NT2/D1 (cell line): Measurements from ENCODE around the gene MGLL.
A peak's percentile ranks its signal among the peaks of the same experiment; 100 is the strongest.

Experiments
- DNase-seq: peaks from one replicate; pipeline ENCODE4 v3.0.0-alpha.2; 2011; ENCODE audit warnings: low read depth, low spot score
- H3K27me3 ChIP-seq: 2 replicates; pipeline ENCODE4 v1.6.0; 2011; ENCODE audit warnings: mild to moderate bottlenecking; ENCODE audit not compliant: insufficient read length, insufficient read depth
- H3K36me3 ChIP-seq: 2 replicates; pipeline ENCODE4 v1.6.1; 2011; ENCODE audit warnings: mild to moderate bottlenecking, low read length, mixed read lengths; ENCODE audit not compliant: insufficient read depth, insufficient read length
- H3K4me1 ChIP-seq: 2 replicates; pipeline ENCODE4 v1.5.1; 2011; ENCODE audit not compliant: insufficient read depth, insufficient read length
- H3K4me3 ChIP-seq: 2 replicates; pipeline ENCODE4 v1.5.1; 2011; ENCODE audit warnings: low read depth; ENCODE audit not compliant: insufficient read length
- H3K9ac ChIP-seq: 2 replicates; pipeline ENCODE4 v1.6.0; 2011; ENCODE audit warnings: low read depth; ENCODE audit not compliant: insufficient read length
- H3K9me3 ChIP-seq: 2 replicates; pipeline ENCODE4 v1.5.1; 2011; ENCODE audit warnings: mild to moderate bottlenecking, low read length; ENCODE audit not compliant: insufficient read depth
- SUZ12 ChIP-seq: IDR thresholded peaks from 2 replicates; pipeline ENCODE4 v1.6.1; 2011; ENCODE audit not compliant: insufficient read length, insufficient read depth; ENCODE audit errors: extremely low read depth
- YY1 ChIP-seq: IDR thresholded peaks from 2 replicates; pipeline ENCODE4 v1.6.1; 2011; ENCODE audit not compliant: insufficient read length, insufficient read depth
- ZNF274 ChIP-seq: IDR thresholded peaks from 2 replicates; pipeline ENCODE4 v1.6.1; 2011; ENCODE audit warnings: mild to moderate bottlenecking, low read depth, low read length

MGLL gene

DNA sequence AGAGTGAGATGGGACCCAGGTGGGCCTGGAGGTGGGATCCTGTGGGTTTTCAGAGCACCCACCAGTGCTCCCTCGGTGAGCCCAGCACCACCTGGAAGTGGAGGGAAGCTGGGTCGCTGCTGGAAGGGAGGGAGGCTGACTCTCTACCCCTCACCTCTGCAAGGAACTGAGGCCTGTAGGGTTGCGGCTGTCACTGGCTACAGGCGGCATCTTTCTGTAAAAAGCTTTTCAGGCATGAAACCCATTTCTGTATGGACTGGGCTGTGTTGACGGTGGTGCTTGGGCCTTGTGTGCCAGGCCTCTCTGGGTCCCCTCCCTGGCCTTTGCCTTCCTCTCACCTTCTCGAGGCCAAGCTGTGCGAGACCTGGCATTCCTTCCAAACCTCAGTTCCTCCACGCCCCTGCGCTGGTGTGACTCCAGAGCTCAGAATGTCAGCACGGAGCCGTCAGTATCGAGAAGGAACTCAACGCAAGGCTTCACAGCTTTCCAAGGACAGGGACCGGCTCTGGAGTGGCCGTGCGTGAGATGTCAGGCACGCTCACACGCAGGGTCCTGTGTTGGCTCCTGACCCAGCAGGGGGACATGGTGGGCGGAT lies 133.0 kb downstream of the MGLL start:
- TF ChIP-seq SUZ12 (no peak), ZNF274 (no peak), YY1 (no peak)
- H3K36me3 ChIP-seq, result no peaks in the 10 kb centered on the region
- peak overlapping the region; percentile 11 for H3K9ac ChIP-seq
- H3K4me3 ChIP-seq, result no peak overlapping the region
- H3K4me1 ChIP-seq, result peaks cover 28% of the 10 kb centered on the region
- DNase-seq, result no peak
- no peaks in the 10 kb centered on the region for H3K9me3 ChIP-seq
- H3K27me3 ChIP-seq, result no peaks in the 10 kb centered on the region

DNA sequence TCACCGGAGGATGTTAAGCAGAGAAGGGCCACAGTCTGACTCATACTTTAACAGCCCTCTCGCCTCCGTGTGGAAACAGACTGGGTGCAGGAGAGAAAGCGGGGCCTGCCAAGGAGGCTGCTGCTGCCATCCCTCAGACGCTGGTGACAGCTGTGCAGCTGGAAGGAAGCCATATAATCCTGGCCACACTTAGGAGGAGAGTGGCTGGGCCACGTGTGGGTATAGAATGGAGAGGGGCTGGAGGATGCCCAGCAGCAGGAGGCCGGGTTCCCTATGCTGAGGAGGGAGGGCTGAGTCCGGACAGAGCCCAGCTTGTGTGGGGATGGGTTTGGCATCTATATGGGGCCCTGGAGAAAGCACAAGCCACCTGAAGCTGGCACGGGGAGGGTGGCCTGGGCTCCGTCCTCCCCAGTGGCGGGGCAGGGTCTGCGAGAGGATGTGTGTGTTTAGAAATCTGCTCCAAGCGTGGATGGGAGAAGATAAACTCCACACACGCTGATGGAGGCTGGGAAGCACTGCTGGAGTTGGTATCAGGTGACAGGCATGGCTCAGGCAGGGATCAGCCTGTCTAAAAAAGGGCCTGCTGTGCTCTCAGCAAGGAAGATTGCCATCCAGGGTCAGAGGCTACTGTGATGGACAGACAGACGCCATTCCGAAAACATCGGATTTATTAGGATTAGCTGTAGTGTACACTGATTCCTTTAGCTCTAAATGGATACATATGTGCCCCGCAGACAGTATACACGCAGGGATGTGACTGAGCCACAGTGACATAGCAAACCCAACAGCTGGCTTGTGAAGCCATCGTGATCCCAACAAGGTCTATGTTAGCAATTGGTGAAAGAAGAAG lies 133.7 kb downstream of the MGLL start:
- Histone ChIP-seq H3K36me3 (no peaks in the 10 kb centered on the region), H3K4me1 (peaks cover 28% of the 10 kb centered on the region), H3K27me3 (no peaks in the 10 kb centered on the region), H3K9me3 (no peaks in the 10 kb centered on the region), H3K9ac (peak overlapping the region; percentile 11), H3K4me3 (no peak overlapping the region)
- TF ChIP-seq YY1 (no peak), SUZ12 (no peak), ZNF274 (no peak)
- no peak for DNase-seq

DNA sequence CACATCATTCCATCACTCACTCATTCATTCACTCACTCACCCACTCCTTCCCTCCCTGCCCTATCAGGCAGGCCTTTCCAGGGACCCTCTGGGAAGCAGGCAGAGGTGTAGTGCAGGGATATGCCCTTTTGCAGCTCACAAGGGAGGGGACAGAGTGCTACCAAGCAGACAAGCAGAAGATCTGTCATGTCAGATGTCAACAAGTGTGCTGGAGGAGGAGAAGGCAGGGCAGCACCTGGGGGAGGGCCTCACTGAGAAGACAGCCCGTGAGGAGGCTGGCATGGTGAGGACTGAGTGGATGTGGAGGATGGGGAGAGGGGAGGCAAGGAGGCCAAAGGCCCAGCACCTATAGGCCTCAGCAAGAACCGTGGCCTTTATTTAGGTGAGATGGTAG lies 134.3 kb downstream of the MGLL start:
- no peak overlapping the region for H3K4me3 ChIP-seq
- no peak for DNase-seq
- H3K9me3 ChIP-seq, result no peaks in the 10 kb centered on the region
- no peaks in the 10 kb centered on the region for H3K27me3 ChIP-seq
- no peak overlapping the region for H3K9ac ChIP-seq
- peaks cover 28% of the 10 kb centered on the region for H3K4me1 ChIP-seq
- no peak for TF ChIP-seq SUZ12
- TF ChIP-seq YY1, result no peak
- no peak for TF ChIP-seq ZNF274
- H3K36me3 ChIP-seq, result no peaks in the 10 kb centered on the region

DNA sequence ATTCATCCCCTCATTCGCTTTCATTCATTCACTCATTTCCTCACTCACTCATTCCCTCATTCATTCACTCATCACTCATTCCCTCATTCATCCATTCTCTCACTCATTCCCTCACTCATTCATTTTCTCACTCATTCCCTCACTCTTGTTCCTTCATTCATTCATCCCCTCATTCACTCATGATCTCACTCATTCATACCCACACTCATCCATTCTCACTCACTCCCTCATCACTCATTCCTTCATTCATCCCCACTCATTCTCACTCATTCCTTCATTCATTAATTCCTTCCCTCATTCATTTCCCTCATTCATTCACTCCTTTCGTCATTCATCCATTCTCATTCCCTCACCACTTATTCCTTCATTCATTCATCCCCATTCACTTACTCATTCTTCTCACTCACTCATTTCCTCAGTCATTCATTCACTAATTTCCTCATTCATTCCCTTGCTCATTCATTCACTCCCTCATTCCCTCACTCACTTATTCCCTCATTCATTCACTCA lies 135.0 kb downstream of the MGLL start:
- no peaks in the 10 kb centered on the region for H3K36me3 ChIP-seq
- no peak for DNase-seq
- peaks cover 33% of the 10 kb centered on the region for H3K4me1 ChIP-seq
- H3K9ac ChIP-seq, result no peak overlapping the region
- no peaks in the 10 kb centered on the region for H3K9me3 ChIP-seq
- no peak overlapping the region for H3K4me3 ChIP-seq
- no peak for TF ChIP-seq ZNF274
- no peak for TF ChIP-seq YY1
- TF ChIP-seq SUZ12, result no peak
- no peaks in the 10 kb centered on the region for H3K27me3 ChIP-seq

DNA sequence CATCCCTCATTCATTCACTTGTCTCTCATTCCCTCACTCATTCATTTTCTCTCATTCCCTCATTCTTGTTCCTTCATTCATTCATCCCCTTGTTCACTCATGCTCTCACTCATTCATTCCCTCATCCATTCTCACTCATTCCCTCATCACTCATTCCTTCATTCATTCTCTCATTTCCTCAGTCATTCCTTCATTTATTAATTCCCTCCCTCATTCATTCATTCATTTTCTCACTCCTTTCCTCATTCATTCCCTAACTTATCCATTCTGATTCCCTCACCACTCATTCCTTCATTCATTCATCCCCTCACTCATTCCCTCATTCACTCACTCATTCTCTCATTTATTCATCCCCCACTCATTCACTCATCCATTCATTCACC lies 135.8 kb downstream of the MGLL start:
- DNase-seq, result no peak
- no peak for TF ChIP-seq ZNF274
- no peak for TF ChIP-seq YY1
- no peak for TF ChIP-seq SUZ12
- H3K27me3 ChIP-seq, result no peaks in the 10 kb centered on the region
- H3K9me3 ChIP-seq, result no peaks in the 10 kb centered on the region
- peaks cover 31% of the 10 kb centered on the region for H3K4me1 ChIP-seq
- no peaks in the 10 kb centered on the region for H3K36me3 ChIP-seq
- H3K4me3 ChIP-seq, result no peak overlapping the region
- no peak overlapping the region for H3K9ac ChIP-seq

DNA sequence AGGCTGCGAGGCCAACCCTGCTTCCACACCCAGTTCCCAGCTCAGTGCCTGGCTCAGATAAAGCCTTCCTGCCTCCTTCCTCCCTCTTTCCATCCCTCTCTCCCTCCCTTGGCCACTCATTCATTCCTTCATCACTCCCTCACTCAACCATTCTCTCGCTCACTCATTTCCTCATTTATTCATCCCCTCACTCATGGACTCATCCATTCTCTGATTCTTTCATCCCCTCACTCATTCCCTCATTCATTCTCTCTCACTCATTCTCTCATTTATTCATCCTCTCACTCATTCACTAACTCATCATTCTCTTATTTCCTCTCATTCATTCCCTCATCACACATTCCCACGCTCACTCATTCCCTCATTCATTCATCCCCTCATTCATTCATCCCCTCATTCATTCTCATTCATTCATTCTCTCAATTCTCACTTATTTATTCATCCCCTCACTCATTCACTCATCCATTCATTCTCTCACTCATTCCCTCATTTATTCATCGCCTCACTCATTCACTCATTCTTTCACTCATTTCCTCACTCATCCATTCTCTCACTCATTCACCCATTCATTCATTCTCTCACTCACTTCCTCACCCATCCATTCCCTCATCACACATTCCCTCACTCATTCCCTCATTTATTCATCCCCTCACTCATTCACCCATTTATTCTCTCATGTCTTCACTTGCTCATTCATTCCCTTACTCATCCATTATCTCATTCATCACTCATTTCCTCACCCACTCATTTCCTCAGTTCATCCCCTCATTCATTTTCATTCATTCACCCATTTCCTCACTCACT lies 136.4 kb downstream of the MGLL start:
- Histone ChIP-seq H3K9me3 (no peaks in the 10 kb centered on the region), H3K36me3 (no peaks in the 10 kb centered on the region), H3K27me3 (no peaks in the 10 kb centered on the region), H3K4me3 (no peak overlapping the region), H3K9ac (no peak overlapping the region), H3K4me1 (peaks cover 25% of the 10 kb centered on the region)
- DNase-seq, result no peak
- TF ChIP-seq ZNF274, result no peak
- TF ChIP-seq SUZ12, result no peak
- TF ChIP-seq YY1, result no peak
